Natural killer cell (primary cell): ENCODE results near the gene GFRA1. TPM values are rescaled to one million over a fixed set of nuclear protein-coding genes. Genes with fewer than 3 reads are reported as not detected.

Experiments used
- ATAC-seq, 3 donors: fragments of 150-1000 bp in 2 of 3; fragments of 200-7000 bp in 1 of 3; cut with Tn5 transposase; 1 replicate in 1 of 3; 2 replicates in 2 of 3; pipeline ENCODE4 v1.10.0; 2021; ENCODE audit warnings: mild to moderate bottlenecking in 2 of 3, moderate library complexity in 2 of 3
- DNase-seq, 2 donors: peaks; one replicate each; pipeline versions ENCODE4 v3.0.0 to v3.0.0-alpha.2; 2013 to 2021; ENCODE audit warnings: mixed read lengths in 1 of 2
- H3K27ac ChIP-seq: one replicate; pipeline ENCODE4 v1.5.1; 2013; ENCODE audit warnings: mild to moderate bottlenecking, low read length
- H3K27me3 ChIP-seq: one replicate; pipeline ENCODE4 v1.6.1; 2013; ENCODE audit warnings: low read length; ENCODE audit not compliant: control insufficient read depth, insufficient read depth
- H3K36me3 ChIP-seq: one replicate; pipeline ENCODE4 v1.6.1; 2013; ENCODE audit warnings: low read length; ENCODE audit not compliant: control insufficient read depth, insufficient read depth
- H3K4me1 ChIP-seq: one replicate; pipeline ENCODE4 v1.6.1; 2013; ENCODE audit warnings: low read length; ENCODE audit not compliant: control insufficient read depth, insufficient read depth
- H3K4me3 ChIP-seq: one replicate; pipeline ENCODE4 v1.5.1; 2013; ENCODE audit warnings: low read length
- H3K9me3 ChIP-seq: one replicate; pipeline ENCODE4 v1.6.1; 2013; ENCODE audit warnings: low read length; ENCODE audit not compliant: control insufficient read depth, insufficient read depth
- H3K27ac Mint-ChIP-seq, 2 donors: one replicate each; pipeline ENCODE4 v1.8.0; 2022; ENCODE audit warnings: mild to moderate bottlenecking in 2 of 2, mixed read lengths in 2 of 2, moderate library complexity in 1 of 2
- H3K27me3 Mint-ChIP-seq, 2 donors: one replicate each; pipeline ENCODE4 v1.8.0; 2022; ENCODE audit warnings: low read depth in 2 of 2, mixed read lengths in 2 of 2
- H3K36me3 Mint-ChIP-seq: one replicate; pipeline ENCODE4 v1.8.0; 2022; ENCODE audit warnings: mixed read lengths
- H3K4me1 Mint-ChIP-seq, 2 donors: one replicate each; pipeline ENCODE4 v1.8.0; 2022; ENCODE audit warnings: mixed read lengths in 2 of 2
- H3K4me3 Mint-ChIP-seq: one replicate; pipeline ENCODE4 v1.8.0; 2022; ENCODE audit warnings: mild to moderate bottlenecking, moderate library complexity, mixed read lengths
- H3K9me3 Mint-ChIP-seq, 2 donors: one replicate each; pipeline ENCODE4 v1.8.0; 2022; ENCODE audit warnings: mixed read lengths in 2 of 2
- WGBS: methylation state at CpG from one replicate; pipeline ENCODE4 v1.1.7; 2013; ENCODE audit warnings: missing lambda C conversion rate; ENCODE audit not compliant: insufficient coverage; 5-methylcytosine and 5-hydroxymethylcytosine counted together
- intact Hi-C: fragments of 100-400 bp; cut with micrococcal nuclease; formaldehyde crosslinking; loops from one replicate; pipeline ENCODE4 v1.14.2; 2022
- total RNA-seq, 4 donors: library from RNA; stranded (reverse); fragments of 120-200 nt in 1 of 4; gene quantifications; one replicate each; pipeline versions ENCODE4 v1.2.3 to v1.2.4, GENCODE V29; 2013 to 2022
- TF ChIP-seq, protein P1 (sequence below): fragments of 200-600 bp; IDR thresholded peaks from one replicate; pipeline ENCODE4 v1.8.0; 2022; ENCODE audit warnings: antibody characterized with exemption

Gene GFRA1
- total RNA-seq, 3 donors from 2014 or later (not counting 1 experiment from before 2014, with no cell fraction given): not detected

DNA sequence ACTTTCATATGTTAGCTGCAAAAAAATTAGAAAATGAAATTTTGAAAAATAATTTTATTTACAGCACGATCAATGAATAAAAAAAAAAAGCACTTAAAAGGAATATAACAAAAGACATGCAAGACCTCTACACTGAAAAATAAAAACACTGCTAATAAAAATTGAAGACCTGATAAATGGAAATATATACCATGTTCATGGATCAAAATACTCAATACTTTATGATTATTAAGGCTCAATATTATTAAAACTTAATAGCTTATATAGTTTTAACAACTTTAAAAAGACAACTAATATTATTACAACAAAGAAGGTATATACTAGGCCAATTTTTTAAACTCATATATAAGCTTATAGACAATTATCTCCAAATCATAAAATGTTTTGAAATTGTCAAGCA is 143.0 kb downstream of the GFRA1 start:
- ATAC-seq (no peak), DNase-seq (no peak)
- no peaks in the 10 kb centered on the region for H3K4me1 Mint-ChIP-seq
- TF ChIP-seq, protein P1, sequence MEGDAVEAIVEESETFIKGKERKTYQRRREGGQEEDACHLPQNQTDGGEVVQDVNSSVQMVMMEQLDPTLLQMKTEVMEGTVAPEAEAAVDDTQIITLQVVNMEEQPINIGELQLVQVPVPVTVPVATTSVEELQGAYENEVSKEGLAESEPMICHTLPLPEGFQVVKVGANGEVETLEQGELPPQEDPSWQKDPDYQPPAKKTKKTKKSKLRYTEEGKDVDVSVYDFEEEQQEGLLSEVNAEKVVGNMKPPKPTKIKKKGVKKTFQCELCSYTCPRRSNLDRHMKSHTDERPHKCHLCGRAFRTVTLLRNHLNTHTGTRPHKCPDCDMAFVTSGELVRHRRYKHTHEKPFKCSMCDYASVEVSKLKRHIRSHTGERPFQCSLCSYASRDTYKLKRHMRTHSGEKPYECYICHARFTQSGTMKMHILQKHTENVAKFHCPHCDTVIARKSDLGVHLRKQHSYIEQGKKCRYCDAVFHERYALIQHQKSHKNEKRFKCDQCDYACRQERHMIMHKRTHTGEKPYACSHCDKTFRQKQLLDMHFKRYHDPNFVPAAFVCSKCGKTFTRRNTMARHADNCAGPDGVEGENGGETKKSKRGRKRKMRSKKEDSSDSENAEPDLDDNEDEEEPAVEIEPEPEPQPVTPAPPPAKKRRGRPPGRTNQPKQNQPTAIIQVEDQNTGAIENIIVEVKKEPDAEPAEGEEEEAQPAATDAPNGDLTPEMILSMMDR: no peak
- H3K9me3 Mint-ChIP-seq: peaks cover 0 to 2% of the 10 kb centered on the region in 2 donors
- Histone ChIP-seq H3K4me3 (no peak overlapping the region), H3K36me3 (no peaks in the 10 kb centered on the region), H3K27ac (no peak overlapping the region), H3K27me3 (no peaks in the 10 kb centered on the region), H3K9me3 (no peaks in the 10 kb centered on the region), H3K4me1 (no peaks in the 10 kb centered on the region)
- H3K27me3 Mint-ChIP-seq: no peaks in the 10 kb centered on the region
- H3K36me3 Mint-ChIP-seq: no peaks in the 10 kb centered on the region
- H3K27ac Mint-ChIP-seq: no peak overlapping the region
- WGBS: no CpG with 5 or more reads among the region's 1 CpG
- no peak overlapping the region for H3K4me3 Mint-ChIP-seq
- intact Hi-C loops: no loop called here

DNA sequence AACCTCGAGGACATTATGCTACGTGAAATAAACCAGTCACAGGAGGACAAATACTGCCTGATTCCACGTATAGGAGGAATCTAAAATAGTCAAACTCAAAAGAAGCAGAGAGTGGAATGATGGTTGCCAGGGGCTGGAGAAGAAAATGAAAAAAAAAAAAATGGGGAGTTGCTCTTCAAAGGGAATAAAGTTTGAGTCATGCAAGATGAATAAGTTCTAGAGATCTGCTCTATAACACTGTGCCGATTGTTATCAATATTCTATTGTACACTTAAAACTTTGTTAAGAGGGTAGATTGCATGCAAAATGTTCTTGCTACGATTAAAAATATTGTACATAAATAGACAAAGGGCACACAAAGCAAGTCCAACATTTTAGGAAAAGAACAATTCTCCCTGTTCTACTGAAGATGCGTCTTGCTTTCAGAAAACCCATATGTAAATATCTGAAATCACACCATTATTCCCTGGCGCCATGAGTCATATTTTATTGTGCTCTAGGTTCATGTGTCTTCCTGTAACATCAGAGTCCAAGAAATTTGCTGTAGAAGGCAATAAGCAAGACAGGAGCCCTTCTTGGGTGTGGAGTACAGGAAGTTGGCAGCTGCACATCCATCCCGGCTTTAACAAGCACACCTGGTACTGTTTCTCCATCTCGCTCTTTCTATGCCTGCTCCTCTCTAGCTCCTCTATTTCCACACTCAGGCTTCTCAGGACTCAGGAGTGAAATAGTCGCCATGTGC is 145.9 kb downstream of the GFRA1 start:
- ATAC-seq (no peak), DNase-seq (no peak)
- Mint-ChIP-seq H3K36me3 (no peaks in the 10 kb centered on the region), H3K27ac (no peak overlapping the region), H3K9me3 (peaks cover 0 to 2% of the 10 kb centered on the region in 2 donors), H3K4me1 (no peaks in the 10 kb centered on the region), H3K27me3 (no peaks in the 10 kb centered on the region), H3K4me3 (no peak overlapping the region)
- H3K4me1 ChIP-seq: no peaks in the 10 kb centered on the region
- no peaks in the 10 kb centered on the region for H3K27me3 ChIP-seq
- no peak overlapping the region for H3K4me3 ChIP-seq
- H3K9me3 ChIP-seq: no peaks in the 10 kb centered on the region
- 83% methylated on average over 9 of the region's 10 CpGs for WGBS
- no peak overlapping the region for H3K27ac ChIP-seq
- H3K36me3 ChIP-seq: no peaks in the 10 kb centered on the region
- TF ChIP-seq, protein P1: no peak
- intact Hi-C loops: no loop called here

DNA sequence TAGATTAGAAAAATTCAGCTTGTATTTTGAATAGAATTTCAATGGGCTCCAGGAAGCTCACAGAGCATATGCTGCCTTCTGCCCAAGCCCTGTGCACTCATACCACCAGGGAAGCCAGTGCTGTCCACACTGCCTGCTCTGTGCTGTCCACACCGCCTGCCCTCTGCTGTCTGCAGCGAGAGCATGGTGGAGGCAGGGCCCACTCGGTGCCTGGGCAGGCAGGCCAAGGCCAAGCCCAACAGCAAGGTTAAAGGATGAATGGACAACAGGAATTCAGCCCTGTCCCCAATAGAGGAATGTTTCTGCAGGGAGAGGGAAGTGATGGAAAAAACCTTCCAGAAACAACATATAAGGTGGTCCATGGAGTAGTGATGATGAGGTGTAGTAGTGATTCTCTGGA is 146.8 kb downstream of the GFRA1 start:
- no peaks in the 10 kb centered on the region for H3K27me3 ChIP-seq
- Mint-ChIP-seq H3K36me3 (no peaks in the 10 kb centered on the region), H3K27me3 (no peaks in the 10 kb centered on the region), H3K27ac (no peak overlapping the region), H3K9me3 (peaks cover 0 to 4% of the 10 kb centered on the region in 2 donors), H3K4me1 (no peaks in the 10 kb centered on the region), H3K4me3 (no peak overlapping the region)
- intact Hi-C loops: no loop called here
- no peaks in the 10 kb centered on the region for H3K9me3 ChIP-seq
- no peak overlapping the region for H3K27ac ChIP-seq
- no peaks in the 10 kb centered on the region for H3K36me3 ChIP-seq
- WGBS: 90% methylated on average over 3 of the region's 3 CpGs
- DNase-seq (no peak), ATAC-seq (no peak)
- no peak overlapping the region for H3K4me3 ChIP-seq
- TF ChIP-seq, protein P1: no peak
- no peaks in the 10 kb centered on the region for H3K4me1 ChIP-seq

DNA sequence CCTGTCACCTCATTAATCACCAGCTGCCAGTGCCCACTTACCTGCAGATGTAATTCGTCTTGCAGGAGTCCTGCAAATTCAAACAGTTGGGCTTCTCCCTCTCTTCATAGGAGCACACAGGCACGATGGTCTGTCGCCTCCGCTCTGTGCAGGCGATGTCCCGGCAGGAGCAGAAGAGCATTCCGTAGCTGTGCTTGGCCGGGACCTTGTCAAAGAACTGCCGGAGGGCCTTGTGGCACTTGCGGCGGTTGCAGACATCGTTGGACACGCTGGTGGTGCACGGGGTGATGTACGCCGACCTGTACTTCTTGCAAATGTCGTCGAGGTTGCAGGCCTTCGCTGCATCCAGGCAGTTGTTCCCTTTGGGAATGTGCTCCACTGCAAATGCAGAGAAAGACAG is 147.8 kb downstream of the GFRA1 start:
- intact Hi-C loops: no loop called here
- no peak for DNase-seq

More for the DNA sequence above, 147.8 kb downstream of the GFRA1 start:
- peaks cover 0 to 4% of the 10 kb centered on the region in 2 donors for H3K9me3 Mint-ChIP-seq
- no peak overlapping the region for H3K4me3 ChIP-seq
- 88% methylated on average over 19 of the region's 19 CpGs for WGBS
- H3K36me3 ChIP-seq: no peaks in the 10 kb centered on the region
- no peak overlapping the region for H3K4me3 Mint-ChIP-seq
- H3K4me1 ChIP-seq: no peaks in the 10 kb centered on the region
- peaks cover 4% of the 10 kb centered on the region for H3K9me3 ChIP-seq
- H3K27me3 Mint-ChIP-seq: no peaks in the 10 kb centered on the region
- H3K27ac Mint-ChIP-seq: no peak overlapping the region
- no peaks in the 10 kb centered on the region for H3K27me3 ChIP-seq
- ATAC-seq: no peak
- H3K4me1 Mint-ChIP-seq: no peaks in the 10 kb centered on the region
- TF ChIP-seq, protein P1: no peak
- no peak overlapping the region for H3K27ac ChIP-seq
- H3K36me3 Mint-ChIP-seq: no peaks in the 10 kb centered on the region
